ENCODE data around the gene NMB.
"Not testable (repeated sequence)": the region's sequence is repeated elsewhere in the genome, so short reads cannot be mapped to it uniquely, and the experiment has no call there.

NMB gene

DNA sequence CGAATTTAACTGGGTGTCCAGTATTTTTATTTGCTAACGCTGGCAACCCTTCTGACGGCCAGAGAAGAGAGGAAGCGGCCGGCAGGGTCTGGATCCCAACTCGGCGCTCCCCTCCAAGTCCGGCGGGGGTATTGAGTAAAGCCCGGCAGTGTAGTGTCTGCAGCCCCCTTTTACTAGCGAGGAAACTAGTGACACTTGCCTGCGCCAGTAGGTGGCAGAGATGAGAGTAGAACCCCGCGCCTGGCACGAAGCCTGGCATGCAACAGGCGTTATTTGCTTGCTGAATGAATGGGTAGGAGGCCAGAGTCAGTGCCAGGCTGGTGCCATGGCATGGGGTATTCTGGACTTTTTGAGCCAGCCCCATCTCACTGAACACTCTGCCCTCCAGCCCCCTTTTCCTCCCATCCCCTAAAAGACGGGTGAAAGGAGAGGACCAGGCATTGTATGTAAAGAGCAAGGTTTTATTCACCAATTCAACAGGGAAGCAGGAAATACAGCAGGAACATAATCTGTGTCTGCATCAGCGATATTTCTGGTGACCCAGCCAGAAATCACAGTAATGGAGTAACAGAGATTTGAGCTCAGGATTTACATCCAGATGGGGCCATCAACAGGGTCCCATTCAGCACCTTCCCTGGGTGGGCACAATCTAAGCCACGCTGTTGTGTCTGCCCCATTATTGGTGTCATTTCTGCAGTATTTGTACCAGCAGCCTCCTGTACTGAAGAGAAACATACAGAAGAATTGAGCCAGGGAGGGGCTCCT, 3.1 kb downstream of the NMB start:
- peak; percentile 83 for DNase-seq (ENCODE audit: low spot score)

DNA sequence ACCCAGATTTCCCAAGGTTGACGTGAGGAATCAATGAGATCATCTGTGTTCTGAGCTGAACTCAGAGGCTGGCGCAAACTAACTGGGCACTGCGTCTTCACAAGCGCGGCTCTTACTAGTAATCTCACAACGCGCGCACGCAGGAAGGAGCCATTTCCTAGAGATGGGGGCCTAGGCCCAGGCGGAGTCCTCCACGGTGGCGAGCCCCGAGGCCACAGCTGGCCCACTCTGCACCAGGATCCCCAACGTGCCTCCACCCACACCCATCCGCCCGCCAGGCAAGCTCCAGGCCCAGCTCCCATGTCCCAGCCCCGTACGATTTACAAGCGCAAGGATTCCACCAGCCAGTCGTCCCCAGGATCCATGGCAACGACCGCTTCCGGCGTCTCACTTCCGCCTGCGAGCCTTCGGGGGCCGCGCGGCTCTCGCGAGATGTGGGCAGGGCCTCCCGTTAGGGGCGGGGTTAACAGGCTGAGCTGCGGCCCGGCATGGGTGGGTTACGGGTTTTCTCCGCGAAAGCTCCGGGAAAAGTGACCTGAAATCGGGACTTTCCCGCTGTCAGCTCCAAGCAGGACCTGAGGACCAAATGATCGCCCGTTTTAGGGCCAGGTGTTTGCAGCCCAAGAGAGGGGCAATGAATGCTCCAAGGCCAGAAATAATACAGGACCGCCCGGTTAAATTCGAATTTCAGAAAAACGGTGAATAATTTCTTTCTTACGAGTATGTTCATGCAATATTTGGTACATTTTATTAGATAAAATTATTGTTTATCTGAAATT, 3.9 kb downstream of the NMB start, which contains the start of gene WDR73:
WDR73 (minus strand) TSS at position 374 of the 779 bp plus-strand sequence; CDS start at position 365, 9 bp downstream.
- peak; percentile 96 for DNase-seq (ENCODE audit: low spot score)

DNA sequence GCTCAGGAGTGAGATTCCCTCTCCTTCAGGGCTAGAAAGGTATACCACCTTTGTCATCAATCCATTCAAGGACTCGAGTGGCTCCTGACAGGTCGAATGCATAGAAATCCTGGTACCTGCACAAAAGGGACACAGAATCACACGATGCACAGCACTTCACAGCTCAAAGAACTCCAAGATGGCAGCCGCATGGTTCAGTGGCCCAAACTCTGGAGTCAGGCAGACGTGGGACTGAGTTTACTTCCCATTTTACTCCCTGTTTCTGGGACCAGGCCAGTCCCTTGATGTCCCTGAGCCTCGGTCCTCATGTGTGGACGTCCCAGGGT, 4.5 kb downstream of the NMB start:
- DNase-seq (ENCODE audit: low spot score) = no peak

DNA sequence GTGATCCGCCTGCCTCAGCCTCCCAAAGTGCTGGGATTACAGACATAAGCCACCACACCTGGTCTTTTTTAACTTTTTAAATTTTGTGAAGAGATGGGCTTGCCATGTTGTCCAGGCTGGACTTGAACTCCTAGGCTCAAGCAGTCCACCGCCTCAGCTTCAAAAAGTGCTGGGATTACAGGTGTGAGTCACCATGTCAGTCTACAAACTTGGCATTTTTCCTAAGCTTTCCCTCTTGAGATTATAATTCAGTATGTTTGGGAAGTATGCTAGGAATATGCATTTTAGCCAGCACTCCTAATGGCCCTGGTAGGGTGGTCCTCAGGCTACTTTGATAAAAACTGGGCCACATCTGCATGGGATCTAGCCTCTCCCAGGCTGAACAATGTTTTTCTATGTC, 8.3 kb downstream of the NMB start:
- DNase-seq (ENCODE audit: low spot score) = no peak

- DNase-seq (ENCODE audit: low spot score) = no peak
These were observed 9.5 kb downstream of the NMB start for GRCh38 chr15:84648539-84648938.

DNA sequence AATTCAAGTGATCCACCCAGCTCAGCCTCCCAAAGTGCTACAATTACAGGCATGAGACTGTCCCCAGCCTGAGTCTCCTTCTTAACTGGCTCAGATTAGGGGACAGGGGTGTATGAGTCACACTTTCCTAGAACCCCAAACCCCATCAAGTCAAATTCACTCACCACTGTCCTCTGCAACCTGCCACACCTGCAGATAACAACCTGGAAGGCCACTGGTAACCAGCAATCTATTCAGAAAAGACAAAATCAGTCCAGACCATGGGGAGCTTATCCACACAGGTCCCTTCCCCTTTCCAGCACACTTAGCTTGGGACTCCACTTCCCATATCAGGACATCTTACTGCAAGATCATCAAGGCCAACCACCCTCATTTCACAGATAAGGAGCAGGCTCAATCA, 10.3 kb downstream of the NMB start:
- no peak for DNase-seq (ENCODE audit: low spot score)

DNA sequence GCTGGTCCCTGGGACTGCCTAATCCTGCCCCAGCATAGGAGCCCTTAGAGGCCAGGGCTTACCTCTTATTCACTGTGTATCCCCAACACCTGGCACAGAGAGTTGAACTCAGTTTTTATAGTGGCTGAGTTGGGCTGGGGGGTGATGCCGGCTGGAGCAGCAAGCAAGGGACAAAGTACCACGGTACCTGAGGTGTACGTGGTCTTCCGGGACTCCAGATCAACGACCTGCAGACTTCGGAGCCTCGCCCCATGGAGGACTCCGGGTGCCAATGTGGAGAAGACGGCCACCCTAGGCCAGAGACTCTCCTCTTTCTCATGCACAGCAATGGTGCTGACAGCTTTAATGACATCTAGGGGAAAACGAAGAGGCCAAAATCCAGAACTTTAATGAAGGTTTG, 12.0 kb downstream of the NMB start:
- no peak for DNase-seq (ENCODE audit: low spot score)

GRCh38 chr15:84645496-84645895, 12.5 kb downstream of the NMB start:
- no peak for DNase-seq (ENCODE audit: low spot score)

DNA sequence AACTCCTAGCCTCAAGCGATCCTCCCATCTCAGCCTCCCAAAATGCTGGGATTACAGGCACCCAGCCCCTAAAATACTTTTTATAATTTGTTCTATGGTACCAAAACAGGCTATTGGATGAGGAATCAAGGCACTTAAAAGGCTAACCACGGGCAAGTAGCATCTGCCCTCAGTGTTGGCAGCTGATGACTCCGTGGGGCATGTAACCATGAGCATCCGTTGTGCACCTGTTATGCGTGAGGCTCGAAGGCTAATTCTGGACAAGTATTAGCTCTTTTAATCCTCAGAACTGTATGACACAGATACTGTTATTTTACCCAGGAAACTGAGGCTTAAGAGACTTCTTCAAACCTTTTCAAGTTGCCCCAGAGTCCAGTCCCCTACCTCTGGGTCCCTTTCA, 14.2 kb downstream of the NMB start:
- DNase-seq (ENCODE audit: low spot score) = no peak

DNA sequence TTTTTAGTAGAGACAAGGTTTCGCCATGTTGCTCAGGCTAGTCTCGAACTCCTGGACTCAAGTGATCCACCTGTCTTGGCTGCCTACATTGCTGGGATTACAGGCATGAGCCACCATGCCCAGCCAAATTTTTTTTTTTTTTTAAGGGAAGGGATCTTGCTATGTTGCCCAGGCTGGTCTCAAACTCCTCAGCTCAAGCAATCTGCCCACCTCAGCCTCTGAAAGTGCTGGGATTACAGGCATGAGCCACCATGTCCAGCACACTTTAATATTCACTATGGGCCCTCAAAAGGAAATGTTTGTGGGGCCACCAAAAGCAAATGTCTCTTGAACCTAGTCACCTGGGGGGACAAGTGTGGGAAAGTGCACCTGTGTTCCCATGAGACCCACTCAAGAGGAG, 15.4 kb downstream of the NMB start:
- not testable (repeated sequence) for DNase-seq (ENCODE audit: low spot score)

DNA sequence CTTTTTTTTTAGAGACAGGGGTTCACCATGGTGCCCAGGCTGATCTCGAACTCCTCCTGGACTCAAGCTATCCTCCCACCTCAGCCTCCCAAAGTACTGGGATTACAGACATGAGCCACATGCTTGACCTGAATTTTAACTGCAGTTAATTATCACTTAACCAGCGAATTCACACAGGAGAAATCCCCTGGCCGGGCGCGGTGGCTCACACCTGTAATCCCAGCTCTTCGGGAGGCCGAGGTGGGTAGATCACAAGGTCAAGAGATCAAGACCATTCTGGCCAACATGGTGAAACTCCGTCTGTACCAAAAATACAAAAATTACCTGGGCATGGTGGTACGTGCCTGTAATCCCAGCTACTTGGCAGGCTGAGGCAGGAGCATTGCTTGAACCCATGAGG, 16.1 kb downstream of the NMB start:
- DNase-seq (ENCODE audit: low spot score) = not testable (repeated sequence)

DNA sequence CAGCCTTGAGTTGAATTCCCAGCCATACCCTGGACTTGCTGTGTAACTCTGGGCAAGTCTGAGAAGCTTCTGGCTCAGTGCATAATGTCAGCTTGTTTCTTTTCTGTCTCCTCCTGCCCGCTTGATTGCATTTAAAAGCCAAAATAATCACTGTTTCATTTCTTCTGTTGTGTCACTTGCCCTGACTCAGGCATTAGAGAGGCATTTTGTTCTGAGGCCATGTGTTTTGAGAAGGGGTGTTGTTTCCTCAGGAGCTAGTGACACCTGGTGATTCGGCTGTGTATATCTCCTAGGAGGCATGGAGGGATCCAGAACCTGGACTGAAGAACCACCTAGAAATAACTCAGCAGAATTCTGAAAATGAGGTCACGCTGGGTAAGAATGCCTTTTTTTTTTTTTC, 19.9 kb downstream of the NMB start:
- DNase-seq (ENCODE audit: low spot score) = peak; percentile 27

DNA sequence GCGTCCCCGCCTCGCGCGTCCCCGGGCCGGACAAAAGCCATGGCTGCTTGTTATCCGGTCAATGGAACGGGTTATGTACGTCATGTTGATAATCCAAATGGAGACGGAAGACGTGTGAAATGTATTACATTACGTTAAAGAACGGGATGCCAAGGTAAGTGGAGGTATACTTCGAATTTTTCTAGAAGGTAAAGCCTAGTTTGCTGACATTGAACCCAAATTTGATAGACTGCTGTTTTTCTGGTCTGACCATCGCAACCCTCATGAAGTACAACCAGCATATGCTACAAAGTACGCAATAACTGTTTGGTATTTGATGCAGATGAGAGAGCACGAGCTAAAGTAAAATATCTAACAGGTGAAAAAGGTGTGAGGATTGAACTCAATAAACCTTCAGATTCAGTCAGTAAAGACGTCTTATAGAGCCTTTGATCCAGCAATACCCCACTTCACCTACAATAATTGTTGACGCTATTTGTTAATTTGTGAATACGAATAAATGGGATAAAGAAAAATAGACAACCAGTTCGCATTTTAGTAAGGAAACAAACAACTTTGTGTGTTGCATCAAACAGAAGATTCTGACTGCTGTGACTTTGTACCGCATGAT, 23.7 kb downstream of the NMB start:
- no peak for DNase-seq (ENCODE audit: low spot score)

GRCh38 chr15:84633311-84634227, 24.4 kb downstream of the NMB start:
- DNase-seq (ENCODE audit: low spot score) = peak; percentile 65

GRCh38 chr15:84631706-84632272, 26.2 kb downstream of the NMB start:
- DNase-seq (ENCODE audit: low spot score) = no peak

- no peak for DNase-seq (ENCODE audit: low spot score)
These were observed 29.0 kb downstream of the NMB start for GRCh38 chr15:84629033-84629432.

DNA sequence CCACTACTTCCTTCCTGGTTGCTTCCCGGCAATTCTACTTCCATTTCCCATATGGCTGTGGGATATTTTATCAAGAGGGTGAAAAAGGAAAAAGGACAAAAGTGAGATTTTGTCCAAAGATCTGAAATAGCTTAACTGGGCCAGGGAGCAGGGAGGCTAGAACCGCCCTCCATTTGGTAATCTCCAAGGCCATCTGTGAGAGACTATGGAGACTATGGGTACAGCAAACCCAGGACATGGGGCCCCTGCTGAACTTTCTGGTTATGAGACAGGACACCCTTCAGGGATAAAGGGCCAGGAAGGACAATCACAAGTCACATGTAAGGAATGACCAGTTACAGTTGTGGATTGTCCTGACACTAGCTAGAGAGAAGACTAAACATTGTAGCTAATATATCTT, 32.9 kb downstream of the NMB start:
- no peak for DNase-seq (ENCODE audit: low spot score)

DNA sequence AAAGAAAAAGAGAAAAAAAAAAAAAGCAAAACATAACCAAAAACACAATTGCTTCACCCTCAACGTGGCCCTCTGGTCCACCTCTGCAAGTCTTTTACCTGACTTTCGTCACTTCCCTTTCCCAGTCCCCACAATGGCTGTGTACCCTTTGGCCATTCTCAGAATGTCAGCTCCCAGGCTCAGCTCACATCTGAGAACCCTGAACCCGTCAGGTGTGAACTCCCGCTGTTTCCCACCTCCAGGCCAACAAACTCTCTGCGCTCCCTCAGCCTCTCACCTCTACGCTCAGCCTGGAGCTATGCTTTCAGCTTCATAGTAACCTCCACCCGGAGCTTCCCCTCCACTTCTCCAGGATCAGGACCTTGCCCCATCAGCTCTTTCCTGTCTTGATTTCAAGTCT, 33.6 kb downstream of the NMB start:
- DNase-seq (ENCODE audit: low spot score) = no peak

DNA sequence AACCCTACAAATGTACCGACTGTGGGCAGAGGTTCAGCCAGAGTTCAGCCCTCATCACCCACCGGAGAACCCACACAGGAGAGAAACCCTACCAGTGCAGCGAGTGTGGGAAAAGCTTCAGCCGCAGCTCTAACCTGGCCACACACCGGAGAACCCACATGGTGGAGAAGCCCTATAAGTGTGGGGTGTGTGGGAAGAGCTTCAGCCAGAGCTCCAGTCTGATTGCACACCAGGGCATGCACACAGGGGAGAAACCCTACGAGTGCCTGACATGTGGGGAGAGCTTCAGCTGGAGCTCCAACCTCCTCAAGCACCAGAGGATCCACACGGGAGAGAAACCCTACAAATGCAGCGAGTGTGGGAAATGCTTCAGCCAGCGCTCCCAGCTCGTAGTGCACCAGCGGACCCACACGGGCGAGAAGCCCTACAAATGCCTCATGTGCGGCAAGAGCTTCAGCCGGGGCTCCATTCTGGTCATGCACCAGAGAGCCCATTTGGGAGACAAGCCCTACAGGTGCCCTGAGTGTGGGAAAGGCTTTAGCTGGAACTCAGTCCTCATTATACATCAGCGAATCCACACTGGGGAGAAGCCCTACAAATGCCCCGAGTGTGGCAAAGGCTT, 36.5 kb downstream of the NMB start:
- no peak for DNase-seq (ENCODE audit: low spot score)

- no peak for DNase-seq (ENCODE audit: low spot score)
These were observed 37.4 kb downstream of the NMB start for GRCh38 chr15:84620626-84621025.

DNA sequence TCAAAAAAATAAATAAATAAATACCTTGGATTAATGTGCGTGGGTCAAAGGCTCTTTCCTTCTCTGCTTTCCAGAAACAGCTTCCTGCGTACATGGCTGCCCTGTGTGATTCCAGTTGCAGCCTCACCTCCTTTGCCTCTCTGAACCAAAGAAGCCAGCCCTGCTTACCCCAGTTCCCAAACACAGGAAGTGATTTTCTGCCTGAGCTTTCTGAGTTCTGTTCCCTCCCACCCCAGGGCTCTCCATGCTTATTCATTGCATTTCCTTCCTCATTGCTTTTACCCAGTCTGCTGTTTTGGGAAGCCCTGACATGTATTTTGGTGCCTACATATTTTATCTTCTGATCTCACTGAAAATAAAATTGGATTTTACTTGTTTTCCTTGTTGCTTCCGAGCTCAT, 41.8 kb downstream of the NMB start:
- DNase-seq (ENCODE audit: low spot score) = no peak

Measured in activated CD4-positive, alpha-beta T cell treated with anti-CD3 and anti-CD28 coated beads, Interleukin-2, Interleukin-4, amounts not matched to agents 100 ng/mL and 50 ng/mL, durations not matched to agents 16 hours and 8 hours (primary cell).